Measurements from ENCODE around the gene ATF7IP2. TPM values are rescaled to one million over a fixed set of nuclear protein-coding genes. Genes with fewer than 3 reads are reported as not detected.
"Not testable (repeated sequence)": the region's sequence is repeated elsewhere in the genome, so short reads cannot be mapped to it uniquely, and the experiment has no call there.

ATF7IP2 gene
- total and polyA plus RNA-seq, 2 donors (not counting 3 experiments of a cell fraction or from before 2014, with no cell fraction given): 9.7 to 14.6 TPM

DNA sequence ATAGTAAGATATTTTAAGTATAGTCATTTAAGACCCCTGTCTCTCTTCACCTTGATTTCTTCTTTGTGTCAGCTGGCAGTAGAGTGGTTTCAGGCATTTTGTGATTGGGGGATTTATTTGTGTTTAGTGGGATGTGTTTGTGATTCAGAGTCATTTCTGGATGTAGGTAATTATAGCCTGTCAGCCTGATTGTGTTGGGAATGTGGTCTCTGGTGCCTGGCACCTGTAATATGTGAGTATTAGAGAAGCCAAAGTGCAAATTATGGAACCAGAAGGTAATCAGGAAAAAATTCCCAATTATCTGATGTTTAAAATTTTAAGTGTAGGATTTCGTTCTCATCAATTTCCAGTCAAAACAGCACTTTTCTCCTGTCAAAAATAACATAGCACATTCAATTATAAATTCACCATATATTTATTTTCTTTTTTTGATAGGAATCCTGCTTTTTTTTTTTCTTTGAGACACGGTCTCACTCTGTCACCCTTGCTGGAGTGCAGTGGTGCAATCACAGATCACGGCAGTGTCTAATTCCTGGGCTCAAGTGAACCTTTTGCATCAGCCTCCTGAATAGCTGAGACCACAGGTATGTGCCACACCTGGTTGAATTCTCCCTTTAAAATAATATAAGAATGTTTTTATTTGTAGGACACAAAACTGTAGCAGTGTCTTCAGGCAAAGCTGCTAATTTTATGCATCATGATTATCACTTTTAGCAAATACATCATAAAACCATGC, 42.7 kb downstream of the ATF7IP2 start:
- Histone ChIP-seq H3K9me1 (replicated peaks; ENCODE audit: control insufficient read depth, extremely low read depth, insufficient read depth, low read length) (no peaks in the 10 kb centered on the region), H3K36me3 (ENCODE audit: control insufficient read depth in 2 of 2, extremely low read depth in 1 of 2, insufficient read depth in 2 of 2, low read length in 2 of 2) (peaks cover 0 to under 1% of the 10 kb centered on the region in 2 experiments), H4K20me1 (replicated peaks; ENCODE audit: control insufficient read depth, extremely low read depth, insufficient read depth, low read length) (no peaks in the 10 kb centered on the region), H3K4me3 (replicated peaks in 1 of 3; ENCODE audit: insufficient read depth in 1 of 3, low read depth in 1 of 3, low read length in 3 of 3) (no peak overlapping the region), H3K9ac (replicated peaks; ENCODE audit: extremely low read depth, insufficient read depth, low read length) (no peak overlapping the region), H3K27me3 (ENCODE audit: control insufficient read depth in 2 of 2, insufficient read depth in 2 of 2, low read length in 2 of 2) (no peaks in the 10 kb centered on the region), H3K79me2 (ENCODE audit: control insufficient read depth, insufficient read depth, low read length) (no peaks in the 10 kb centered on the region), H3K4me2 (ENCODE audit: insufficient read depth, low read length) (no peak overlapping the region), H3K27ac (ENCODE audit: insufficient read depth, low read depth, low read length) (no peak overlapping the region), H2AFZ (ENCODE audit: low read depth, low read length) (no peak overlapping the region), H3K4me1 (ENCODE audit: control insufficient read depth, extremely low read depth, insufficient read depth, low read length) (no peaks in the 10 kb centered on the region), H3K9me3 (replicated peaks; ENCODE audit: control insufficient read depth, insufficient read depth, low read length) (no peaks in the 10 kb centered on the region)
- ChIA-PET POLR2A (no interaction called here), CTCF (no interaction called here)
- TF ChIP-seq, protein P1, sequence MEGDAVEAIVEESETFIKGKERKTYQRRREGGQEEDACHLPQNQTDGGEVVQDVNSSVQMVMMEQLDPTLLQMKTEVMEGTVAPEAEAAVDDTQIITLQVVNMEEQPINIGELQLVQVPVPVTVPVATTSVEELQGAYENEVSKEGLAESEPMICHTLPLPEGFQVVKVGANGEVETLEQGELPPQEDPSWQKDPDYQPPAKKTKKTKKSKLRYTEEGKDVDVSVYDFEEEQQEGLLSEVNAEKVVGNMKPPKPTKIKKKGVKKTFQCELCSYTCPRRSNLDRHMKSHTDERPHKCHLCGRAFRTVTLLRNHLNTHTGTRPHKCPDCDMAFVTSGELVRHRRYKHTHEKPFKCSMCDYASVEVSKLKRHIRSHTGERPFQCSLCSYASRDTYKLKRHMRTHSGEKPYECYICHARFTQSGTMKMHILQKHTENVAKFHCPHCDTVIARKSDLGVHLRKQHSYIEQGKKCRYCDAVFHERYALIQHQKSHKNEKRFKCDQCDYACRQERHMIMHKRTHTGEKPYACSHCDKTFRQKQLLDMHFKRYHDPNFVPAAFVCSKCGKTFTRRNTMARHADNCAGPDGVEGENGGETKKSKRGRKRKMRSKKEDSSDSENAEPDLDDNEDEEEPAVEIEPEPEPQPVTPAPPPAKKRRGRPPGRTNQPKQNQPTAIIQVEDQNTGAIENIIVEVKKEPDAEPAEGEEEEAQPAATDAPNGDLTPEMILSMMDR (IDR thresholded peaks at IDR 0.05; ENCODE audit: extremely low read depth in 1 of 2, insufficient read depth in 1 of 2, low read depth in 1 of 2, low read length in 2 of 2): no peak
- TF ChIP-seq MAX (IDR thresholded peaks at IDR 0.05; ENCODE audit: insufficient read depth, insufficient read length) (no peak), EZH2 (IDR thresholded peaks at IDR 0.05; ENCODE audit: borderline replicate concordance, low read depth, low read length, severe bottlenecking) (no peak), POLR2A (IDR thresholded peaks at IDR 0.05; ENCODE audit: low read depth, low read length) (no peak), JUN (IDR thresholded peaks at IDR 0.05; ENCODE audit: borderline replicate concordance, insufficient read depth, insufficient read length, low read depth) (no peak), POLR2AphosphoS5 (IDR thresholded peaks at IDR 0.05; ENCODE audit: insufficient read depth, low read depth, low read length) (no peak), MYC (IDR thresholded peaks at IDR 0.05; ENCODE audit: low read depth, low read length) (no peak), FOS (IDR thresholded peaks at IDR 0.05; ENCODE audit: borderline replicate concordance, insufficient read depth, low read length) (no peak), GATA2 (IDR thresholded peaks at IDR 0.05; ENCODE audit: insufficient read depth, insufficient read length, low read depth, low read length) (no peak)
- DNase-seq (ENCODE audit: low read depth, low spot score) (no peak), FAIRE-seq (no peak)
- no TSS peak for BruUV-seq (replicated peaks)
- intact Hi-C loops (cut with micrococcal nuclease) (no loop called here), dilution Hi-C loops (cut with MboI; ENCODE audit: extremely low pct_ligation_motif_present, low sequenced_read_pairs) (no loop called here)

DNA sequence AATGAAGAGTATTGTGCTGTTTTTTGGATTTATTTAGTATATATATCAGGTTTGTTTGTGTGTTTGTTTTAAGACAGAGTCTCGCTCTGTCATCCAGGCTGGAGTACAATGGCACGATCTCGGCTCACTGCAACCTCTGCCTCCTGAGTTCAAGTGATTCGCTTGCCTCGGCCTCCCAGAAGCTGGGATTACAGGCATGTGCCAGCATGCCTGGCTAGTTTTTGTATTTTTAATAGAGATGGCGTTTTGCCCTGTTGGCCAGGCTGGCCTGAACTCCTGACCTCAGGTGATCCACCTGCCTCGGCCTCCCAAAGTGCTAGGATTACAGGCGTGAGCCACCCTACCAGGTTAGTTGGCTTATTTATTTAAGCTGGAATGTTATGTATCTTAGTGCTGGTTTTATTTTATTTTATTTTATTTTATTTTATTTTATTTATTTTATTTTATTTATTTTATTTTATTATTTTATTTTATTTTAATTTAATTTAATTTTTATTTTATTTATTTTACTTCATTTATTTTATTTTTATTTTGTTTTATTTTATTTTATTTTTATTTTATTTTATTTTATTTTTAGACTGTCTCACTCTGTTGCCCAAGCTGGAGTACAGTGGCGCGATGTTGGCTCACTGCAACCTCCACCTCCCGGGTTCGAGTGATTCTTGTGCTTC, 43.6 kb downstream of the ATF7IP2 start:
- H4K20me1 ChIP-seq (replicated peaks; ENCODE audit: control insufficient read depth, extremely low read depth, insufficient read depth, low read length); H3K9me1 ChIP-seq (replicated peaks; ENCODE audit: control insufficient read depth, extremely low read depth, insufficient read depth, low read length); dilution Hi-C loops (cut with MboI; ENCODE audit: extremely low pct_ligation_motif_present, low sequenced_read_pairs); H3K9ac ChIP-seq (replicated peaks; ENCODE audit: extremely low read depth, insufficient read depth, low read length); DNase-seq (ENCODE audit: low read depth, low spot score); H3K79me2 ChIP-seq (ENCODE audit: control insufficient read depth, insufficient read depth, low read length); intact Hi-C loops (cut with micrococcal nuclease); BruUV-seq (replicated peaks); H3K4me1 ChIP-seq (ENCODE audit: control insufficient read depth, extremely low read depth, insufficient read depth, low read length); POLR2A ChIA-PET; H3K4me3 ChIP-seq (replicated peaks in 1 of 3; ENCODE audit: insufficient read depth in 1 of 3, low read depth in 1 of 3, low read length in 3 of 3); H3K36me3 ChIP-seq (ENCODE audit: control insufficient read depth in 2 of 2, extremely low read depth in 1 of 2, insufficient read depth in 2 of 2, low read length in 2 of 2); H3K27ac ChIP-seq (ENCODE audit: insufficient read depth, low read depth, low read length); H3K27me3 ChIP-seq (ENCODE audit: control insufficient read depth in 2 of 2, insufficient read depth in 2 of 2, low read length in 2 of 2); H2AFZ ChIP-seq (ENCODE audit: low read depth, low read length); H3K4me2 ChIP-seq (ENCODE audit: insufficient read depth, low read length); CTCF ChIA-PET; H3K9me3 ChIP-seq (replicated peaks; ENCODE audit: control insufficient read depth, insufficient read depth, low read length); FAIRE-seq: not testable (repeated sequence)
